HG03354 (cell line): Measurements from ENCODE around the gene ZNF391.
"Not testable (repeated sequence)": the region's sequence is repeated elsewhere in the genome, so short reads cannot be mapped to it uniquely, and the experiment has no call there.

ENCODE experiments used
- ATAC-seq: cut with Tn5 transposase; IDR thresholded peaks from one replicate; pipeline ENCODE4 v1.9.1; 2021; ENCODE audit warnings: mild to moderate bottlenecking; ENCODE audit not compliant: unreplicated experiment, poor library complexity, severe bottlenecking

Gene ZNF391

DNA sequence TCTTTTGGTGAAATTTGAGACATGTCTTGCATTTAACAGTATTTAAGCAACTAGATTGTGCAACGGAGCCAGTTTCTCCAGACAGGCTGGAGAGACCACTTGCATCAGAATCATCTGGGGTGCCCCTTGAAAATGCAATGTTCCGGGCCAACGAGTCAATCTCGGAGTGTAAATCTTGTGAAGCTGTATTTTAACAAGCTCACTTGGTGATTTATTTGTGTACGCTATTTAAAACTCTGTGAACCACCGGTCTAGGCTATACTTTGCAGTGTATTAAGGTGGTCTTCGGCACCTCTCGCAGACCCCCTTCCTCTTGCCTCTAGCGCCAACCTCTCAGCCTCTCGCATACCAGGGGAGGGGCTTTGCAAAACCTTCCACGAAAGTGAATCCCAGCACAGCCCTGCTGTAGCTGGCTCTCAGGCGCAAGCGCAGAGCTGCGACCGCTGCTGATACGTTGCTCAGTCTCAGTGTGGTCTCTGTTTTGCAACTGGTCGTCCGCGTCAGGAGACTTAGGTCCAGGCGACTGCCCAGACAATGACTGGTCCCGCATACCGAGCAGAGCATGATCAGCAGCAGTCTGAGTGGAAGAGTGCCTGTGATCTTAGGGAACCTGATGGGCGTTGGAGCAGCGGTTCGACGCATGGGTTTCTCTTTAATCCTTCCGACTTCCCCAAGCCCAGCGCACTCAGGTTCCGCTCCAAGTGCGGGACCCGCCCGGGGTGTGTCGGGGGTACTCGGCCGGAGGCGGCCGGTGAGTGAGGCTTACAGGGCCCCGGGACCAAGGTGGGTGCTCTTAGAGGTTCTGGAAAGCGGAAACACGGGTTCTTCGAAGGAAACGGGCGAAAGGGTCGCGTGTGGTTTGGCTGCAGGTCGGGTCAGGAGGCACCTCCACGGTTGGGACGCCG is at the start of gene ZNF391:
Gene ZNF391 (plus strand): TSS at position 467 of the 905 bp plus-strand sequence. CDS start 11,612 bp downstream, outside the sequence.
- ATAC-seq, result peak; percentile 86

DNA sequence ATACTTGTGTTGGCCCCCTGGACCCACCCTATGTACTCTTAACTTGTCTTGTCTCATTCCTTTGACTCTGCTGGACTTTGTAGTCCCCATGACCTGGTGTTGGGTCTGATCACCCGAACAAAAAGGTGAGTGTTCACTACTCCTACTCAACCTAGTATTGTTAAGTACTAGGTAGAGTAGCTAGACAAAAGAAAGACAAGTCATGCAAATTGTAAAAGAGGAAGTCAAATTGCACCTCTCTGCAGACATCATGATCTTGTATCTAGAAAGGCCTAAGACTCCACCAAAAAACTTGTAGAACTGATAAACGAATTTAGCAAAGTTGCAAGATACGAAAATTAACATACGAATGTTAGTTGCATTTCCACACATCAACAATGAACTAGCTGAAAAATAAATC is 35.7 kb upstream of the ZNF391 start:
- ATAC-seq, result no peak

DNA sequence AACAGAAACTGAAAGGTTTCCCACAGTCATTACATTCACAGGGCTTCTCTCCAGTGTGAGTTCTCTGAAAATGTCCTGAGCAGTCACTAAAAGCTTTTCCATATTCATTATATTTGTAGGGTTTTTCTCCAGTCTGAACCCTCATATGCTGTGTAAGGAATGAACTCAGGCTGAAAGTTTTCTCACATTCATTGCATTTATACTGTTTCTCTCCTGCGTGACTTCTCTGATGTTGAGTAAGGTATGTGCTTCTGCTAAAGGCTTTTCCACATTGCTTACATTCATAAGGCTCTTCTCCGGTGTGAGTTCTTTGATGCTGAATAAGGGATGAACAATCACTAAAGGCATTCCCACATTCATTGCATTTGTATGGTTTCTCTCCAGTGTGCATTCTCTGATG is 29.8 kb upstream of the ZNF391 start:
- no peak for ATAC-seq

DNA sequence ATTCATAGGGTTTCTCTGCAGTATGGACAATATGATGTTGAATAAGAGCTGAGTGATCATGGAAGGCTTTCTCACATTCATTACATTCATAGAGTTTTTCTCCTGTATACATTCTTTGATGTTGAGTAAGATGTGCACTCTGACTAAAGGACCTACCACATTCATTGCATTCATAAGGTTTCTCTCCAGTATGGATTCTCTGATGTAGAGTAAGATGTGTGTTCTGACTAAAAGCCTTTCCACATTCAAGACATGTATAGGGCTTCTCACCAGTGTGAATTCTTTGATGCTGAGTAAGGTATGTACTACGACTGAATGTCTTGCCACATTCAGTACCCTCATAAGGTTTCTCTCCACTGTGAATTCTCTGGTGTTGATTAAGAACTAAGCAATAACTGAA is 29.3 kb upstream of the ZNF391 start:
- ATAC-seq, result no peak

DNA sequence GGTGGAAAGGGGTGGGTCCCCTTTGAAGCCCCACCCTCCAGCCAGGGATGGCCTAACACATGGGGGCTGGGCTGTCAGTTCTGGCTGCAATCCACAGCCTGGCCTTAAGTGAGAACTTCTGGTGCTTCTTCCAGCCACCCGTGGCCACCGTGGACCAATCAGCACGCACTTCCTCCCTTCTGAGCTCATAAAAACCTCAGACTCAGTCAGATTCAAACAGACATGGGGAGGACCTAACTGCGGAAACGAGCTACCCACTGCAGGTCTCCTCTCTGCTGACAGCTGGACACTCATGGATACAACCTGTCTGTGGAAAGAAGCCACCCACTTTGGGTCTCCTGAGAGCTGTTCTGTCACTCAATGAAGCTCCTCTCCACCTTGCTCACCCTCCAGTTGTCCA is 20.4 kb upstream of the ZNF391 start:
- no peak for ATAC-seq

DNA sequence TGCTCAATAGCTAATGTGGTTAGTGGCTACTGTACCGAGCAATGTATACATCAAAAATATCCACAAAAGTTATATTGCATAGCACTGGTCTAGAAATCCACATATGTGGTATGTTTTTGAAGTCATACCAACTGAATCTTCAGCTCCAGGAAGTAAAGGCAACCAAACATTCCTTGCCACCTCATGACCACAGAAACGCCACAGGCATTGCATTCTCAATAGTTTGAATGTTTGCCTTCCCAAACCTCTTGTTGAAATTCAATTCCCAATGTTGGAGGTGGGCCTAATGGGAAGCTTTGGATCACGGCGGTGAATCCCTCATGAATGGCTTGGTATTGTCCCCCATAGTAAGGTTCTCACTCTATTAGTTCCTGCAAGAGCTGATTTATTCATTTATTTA is 18.2 kb upstream of the ZNF391 start:
- no peak for ATAC-seq

DNA sequence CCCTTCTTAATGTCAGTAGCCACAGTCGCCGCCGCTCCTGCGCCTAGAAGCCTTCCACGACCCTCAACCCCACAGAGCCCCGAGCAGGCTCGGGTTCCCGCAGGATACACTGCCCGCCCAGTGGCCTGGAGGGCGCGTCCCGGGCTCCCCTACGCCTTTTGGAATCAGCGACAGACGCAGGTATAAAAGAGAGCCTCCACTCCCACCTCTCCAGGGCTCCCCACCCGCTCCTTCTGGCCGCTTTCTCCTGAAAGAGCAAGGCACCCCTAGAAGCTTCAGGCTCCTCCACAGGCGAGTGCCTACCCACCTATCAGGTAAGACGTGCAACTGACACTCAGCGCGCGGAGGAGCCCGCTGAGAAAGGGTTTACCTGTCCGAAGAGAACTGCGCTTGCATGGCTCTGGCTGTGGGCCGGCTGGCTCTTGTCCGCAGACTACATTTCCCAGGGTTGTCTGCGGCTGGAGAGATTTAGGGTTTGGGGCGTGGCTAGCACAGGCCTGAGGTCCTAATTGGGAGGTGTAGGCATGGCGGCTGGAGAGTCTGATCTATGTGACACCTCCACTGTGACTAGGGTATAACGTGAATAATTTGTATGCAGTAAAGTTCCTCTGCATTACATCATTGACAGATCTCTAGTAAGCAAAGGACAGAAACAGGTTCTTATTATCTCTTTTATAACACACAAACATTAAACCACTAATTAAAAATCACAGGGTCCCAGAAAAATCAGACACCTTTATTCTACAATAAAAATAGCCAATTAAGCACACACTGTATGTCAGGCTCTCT is 13.5 kb upstream of the ZNF391 start:
- no peak for ATAC-seq

DNA sequence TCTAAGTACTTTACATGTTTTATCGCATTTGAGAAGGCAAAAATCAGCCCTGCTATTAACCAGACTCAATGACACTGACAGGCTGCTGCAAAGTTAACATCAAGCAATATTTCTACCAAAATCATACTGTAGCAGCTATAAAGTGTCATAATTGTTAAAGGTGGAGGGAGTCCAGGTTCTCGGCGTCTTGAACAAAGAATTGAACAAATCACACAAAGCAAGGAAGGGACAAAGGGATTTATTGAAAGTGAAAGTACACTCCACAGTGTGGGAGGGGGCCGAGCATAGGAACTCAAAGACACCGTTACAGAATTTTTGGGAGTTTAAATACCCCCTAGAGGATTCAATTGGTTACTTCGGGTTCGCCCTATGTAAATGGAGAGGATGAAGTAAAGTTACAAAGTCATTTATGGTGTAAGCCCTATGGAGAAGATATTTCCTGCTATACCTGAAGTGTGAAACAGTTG is 12.9 kb upstream of the ZNF391 start:
- ATAC-seq, result no peak

DNA sequence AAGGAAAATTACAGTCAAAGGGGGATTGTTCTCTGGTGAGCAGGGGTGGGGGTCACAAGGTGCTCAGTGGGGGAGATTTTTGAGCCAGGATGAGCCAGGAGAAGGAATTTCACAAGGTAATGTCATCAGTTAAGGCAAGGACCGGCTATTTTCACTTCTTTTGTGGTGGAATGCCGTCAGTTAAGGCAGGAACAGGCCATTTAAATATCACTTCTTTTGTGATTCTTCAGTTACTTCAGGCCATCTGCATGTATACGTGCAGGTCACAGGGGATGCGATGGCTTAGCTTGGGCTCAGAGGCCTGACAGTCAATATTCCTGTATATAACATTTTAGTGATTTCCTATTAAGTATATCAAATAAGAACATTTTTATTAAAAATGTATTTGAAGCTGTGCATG is 10.2 kb upstream of the ZNF391 start:
- not testable (repeated sequence) for ATAC-seq

DNA sequence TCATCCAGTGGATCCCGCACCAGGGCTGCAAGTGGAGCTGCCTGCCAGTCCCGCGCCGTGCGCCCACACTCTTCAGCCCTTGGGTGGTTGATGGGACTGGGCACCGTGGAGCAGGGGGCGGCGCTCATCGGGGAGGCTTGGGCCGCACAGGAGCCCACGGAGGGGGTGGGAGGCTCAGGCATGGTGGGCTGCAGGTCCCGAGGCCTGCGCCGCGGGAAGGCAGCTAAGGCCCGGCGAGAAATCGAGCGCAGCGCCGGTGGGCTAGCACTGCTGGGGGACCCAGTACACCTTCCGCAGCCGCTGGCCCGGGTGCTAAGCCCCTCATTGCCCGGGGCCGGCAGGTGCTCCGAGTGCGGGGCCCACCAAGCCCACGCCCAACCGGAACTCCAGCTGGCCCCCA is 7.6 kb upstream of the ZNF391 start:
- not testable (repeated sequence) for ATAC-seq

DNA sequence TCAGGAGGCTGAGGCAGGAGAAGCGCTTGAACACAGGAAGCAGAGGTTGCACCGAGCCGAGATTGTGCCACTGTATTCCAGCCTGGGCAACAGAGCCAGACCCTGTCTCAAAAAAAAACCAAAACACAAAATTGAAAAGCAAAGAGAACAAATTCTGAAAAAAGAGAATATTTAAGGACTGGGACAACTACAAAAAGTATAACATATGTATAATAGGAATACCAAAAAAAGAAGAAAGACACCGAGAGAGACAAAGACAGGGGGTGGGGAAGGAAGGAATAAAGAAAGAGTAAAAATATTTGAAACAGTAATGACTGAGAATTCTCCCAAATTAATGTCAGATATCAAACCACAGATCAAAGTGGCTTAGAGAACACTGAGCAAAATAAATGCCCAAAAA is 5.5 kb upstream of the ZNF391 start:
- no peak for ATAC-seq

DNA sequence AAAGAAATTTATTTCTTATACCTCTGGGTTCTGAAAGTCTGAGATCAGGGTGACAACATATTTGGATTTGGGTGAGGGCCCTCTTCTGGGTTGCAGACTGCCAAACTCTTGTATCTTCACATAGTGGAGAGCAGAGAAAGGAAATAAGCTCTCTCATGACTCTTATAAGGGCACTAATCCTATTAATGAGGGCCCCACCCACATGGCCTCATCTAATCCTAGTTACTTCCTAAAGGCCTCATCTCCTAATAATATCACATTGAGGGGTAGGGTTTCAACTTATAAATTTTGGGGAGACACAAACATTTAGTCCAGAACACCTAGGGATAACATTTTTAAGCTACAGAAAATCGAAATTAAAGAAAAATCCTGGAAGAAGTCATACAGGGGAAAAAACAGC is 5.1 kb upstream of the ZNF391 start:
- ATAC-seq, result no peak

DNA sequence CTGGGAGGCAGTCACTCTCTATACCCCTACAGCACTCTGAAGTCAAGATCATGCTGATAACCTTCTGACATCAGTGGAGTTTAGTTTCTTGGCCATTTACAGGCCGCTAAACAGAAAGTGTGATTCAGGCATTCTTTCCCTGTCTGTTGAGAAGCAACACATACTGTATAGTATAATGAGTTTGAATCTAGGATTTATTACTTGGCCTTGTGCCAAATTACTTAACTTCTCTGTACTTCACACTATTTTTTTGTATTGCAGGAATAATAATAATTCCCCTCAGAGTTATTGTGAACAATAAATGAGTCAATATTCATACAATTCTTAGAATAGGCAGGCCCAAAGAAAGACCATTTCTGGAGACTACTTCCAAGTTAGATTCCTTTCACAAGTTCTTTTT is 4.1 kb downstream of the ZNF391 start:
- no peak for ATAC-seq

DNA sequence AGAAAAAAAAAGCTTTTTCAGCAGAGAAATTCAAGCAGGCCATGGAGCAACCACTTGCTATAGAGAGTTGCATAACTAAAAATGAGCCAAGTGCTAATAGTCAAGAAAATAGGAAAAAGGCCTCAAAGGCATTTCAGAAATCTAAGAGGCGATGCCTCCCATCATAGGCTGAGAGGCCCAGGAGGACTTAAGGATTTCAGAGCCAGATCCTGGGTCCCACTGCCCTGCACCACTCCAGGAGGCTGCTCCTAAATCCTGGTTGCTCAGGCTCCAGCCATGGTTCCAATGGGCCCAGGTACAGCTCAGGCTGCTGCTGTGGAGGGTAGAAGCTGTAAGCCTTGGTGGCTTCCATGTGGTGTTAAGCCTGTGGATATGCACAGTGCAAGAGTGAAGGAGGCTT is 5.5 kb downstream of the ZNF391 start:
- no peak for ATAC-seq

DNA sequence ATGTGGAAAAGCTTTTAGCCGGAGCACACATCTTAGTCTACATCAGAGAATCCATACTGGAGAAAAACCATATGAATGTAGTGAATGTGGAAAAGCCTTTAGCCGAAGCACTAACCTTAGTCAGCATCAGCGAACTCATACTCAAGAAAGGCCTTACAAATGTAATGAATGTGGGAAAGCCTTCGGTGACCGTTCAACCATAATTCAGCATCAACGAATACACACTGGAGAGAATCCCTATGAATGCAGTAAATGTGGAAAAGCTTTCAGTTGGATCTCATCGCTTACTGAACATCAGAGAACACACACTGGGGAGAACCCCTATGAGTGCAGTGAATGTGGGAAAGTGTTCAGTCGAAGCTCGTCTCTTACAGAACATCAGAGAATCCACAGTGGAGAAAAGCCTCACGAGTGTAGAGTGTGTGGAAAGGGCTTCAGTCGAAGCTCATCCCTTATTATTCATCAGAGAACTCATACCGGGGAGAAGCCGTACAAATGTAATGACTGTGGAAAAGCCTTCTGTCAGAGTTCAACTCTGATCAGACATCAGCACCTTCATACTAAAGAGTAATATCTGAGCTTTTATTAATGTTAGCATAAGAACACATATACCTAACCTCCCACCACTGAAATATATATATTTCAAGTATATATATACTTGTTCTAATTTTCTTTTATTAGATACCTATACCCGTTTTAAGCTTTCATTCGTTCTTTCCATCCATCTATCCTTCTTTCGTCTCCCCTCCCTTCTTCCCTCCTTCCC is 12.5 kb downstream of the ZNF391 start:
- no peak for ATAC-seq

DNA sequence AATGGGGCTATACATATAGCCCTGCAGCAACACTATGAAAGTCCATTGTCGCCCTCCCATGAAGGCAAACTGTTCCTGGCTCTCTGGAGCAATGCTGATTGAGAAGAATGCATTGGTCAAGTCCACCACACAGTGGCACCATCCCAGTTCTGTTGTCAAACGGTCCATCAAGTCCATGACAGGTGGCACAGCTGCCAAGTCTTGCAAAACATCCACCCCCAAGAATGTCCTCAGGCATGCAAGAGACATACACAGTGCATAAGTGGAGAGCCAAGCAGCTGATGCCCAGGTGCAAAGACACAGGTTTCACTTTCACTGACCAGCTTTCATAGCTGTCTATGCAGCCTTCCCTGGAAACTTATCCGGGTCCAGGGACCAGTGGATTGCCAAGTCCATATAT is 17.5 kb downstream of the ZNF391 start:
- no peak for ATAC-seq

DNA sequence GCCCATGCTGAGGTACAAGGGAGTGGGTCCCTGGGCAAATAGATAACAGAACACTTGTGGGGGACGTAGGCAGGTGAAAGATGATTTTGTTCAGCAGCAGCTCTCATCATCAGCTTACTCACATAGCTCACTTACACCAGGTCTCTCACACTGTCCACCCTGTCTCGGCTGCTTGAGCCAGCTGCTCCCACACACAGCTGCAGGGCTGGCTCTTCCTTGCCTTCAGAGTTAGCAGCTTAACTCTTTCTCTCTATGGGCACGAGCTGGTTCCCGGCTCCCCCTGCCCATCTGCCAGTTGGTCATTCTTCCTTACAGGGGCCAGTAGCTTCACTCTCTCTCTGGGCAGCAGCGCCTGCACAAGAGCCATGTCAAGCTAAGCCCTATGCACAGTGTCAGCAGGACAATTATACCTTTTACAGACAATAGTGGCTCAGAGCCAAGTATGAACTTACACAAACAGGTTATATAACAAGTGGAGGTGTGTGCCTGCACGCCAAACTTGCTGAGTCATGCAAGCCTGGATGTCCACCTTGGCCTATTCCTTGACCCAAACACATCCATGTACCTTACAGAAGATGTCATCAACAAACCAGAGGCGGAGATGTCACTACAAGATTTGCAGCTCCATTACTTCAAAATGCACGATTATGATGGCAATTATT is 18.7 kb downstream of the ZNF391 start:
- ATAC-seq, result no peak

DNA sequence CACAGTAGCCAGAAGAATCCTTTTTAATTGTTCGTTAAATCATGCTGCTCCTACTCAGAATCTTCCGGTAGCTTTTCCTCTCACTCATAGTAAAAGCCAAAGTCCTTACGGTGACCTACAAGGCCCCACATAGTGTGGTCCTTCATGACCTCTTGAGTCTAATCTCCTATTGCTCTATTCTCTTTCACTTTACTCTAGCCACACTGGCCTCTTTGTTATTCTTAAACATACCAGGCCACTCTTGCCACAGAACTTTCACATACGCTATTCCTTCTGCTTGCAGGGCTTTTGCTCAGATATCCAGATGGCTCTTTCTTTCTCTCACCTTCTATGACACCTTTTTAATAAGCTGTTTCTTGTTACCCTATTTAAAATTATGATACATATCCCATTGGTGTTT is 25.7 kb downstream of the ZNF391 start:
- no peak for ATAC-seq

DNA sequence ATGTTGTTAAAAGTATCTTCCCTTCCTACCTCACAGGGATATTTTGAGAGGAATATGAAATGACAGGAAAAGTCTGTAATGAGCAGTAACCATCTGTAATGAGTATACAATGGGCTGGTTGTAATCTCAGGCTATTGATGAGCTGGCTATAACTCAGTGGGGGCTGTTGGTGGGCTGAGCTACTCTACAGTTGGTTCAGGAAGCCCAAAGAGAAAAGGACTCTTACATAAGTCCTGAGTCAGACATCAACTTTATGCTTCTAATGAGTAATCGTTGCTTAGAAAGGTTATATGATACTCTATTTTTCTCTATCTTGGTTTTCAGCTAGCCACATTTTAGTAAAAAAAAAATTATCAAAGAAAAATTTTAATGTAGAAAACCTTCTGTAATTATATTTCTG is 26.4 kb downstream of the ZNF391 start:
- ATAC-seq, result no peak

DNA sequence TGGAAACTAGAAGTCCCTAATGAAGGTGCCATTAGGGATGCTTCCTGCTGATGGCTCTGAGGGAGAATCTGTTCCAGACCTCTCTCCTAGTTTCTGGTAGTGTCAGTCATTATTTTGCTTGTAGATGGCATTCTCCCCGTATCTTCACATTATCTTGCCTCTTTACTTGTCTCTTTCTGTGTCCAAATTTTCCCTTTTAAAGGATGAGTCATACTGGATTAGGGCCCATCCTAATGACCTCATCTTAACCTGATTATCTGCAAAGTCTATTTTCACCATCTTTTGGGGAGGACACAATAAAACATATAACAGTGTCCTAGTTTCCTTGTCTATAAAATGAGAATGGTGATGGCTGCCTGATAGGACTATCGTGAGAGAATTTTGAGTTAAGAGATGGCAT is 27.3 kb downstream of the ZNF391 start:
- no peak for ATAC-seq
